DOHH2 (cell line): Measurements from ENCODE around the gene KCNG2.

ENCODE experiments used
- H3F3A ChIP-seq: fragments of 200-600 bp; sonication (generic), shearing (Covaris generic); 2 replicates; pipeline ENCODE4 v1.6.0; 2016; ENCODE audit warnings: antibody characterized with exemption, mild to moderate bottlenecking; ENCODE audit not compliant: control insufficient read depth, insufficient read depth
- H3K27ac ChIP-seq: fragments of 200-600 bp; sonication (generic); 2 replicates; pipeline ENCODE4 v1.5.1; 2014; ENCODE audit warnings: low read depth, mild to moderate bottlenecking, low read length, moderate library complexity
- H3K27me3 ChIP-seq: fragments of 200-600 bp; sonication (generic); 2 replicates; pipeline ENCODE4 v1.6.1; 2014; ENCODE audit warnings: mild to moderate bottlenecking, low read length, mixed read lengths; ENCODE audit not compliant: control insufficient read depth
- H3K36me3 ChIP-seq: fragments of 200-600 bp; sonication (generic); 2 replicates; pipeline ENCODE4 v1.6.1; 2014; ENCODE audit warnings: mild to moderate bottlenecking, low read length, moderate library complexity, mixed read lengths; ENCODE audit not compliant: control insufficient read depth
- H3K4me1 ChIP-seq: fragments of 200-600 bp; sonication (generic); 2 replicates; pipeline ENCODE4 v1.6.1; 2014; ENCODE audit warnings: mild to moderate bottlenecking, low read length, mixed read lengths; ENCODE audit not compliant: control insufficient read depth
- H3K4me2 ChIP-seq: fragments of 200-600 bp; sonication (generic); 2 replicates; pipeline ENCODE4 v1.6.0; 2014; ENCODE audit warnings: mild to moderate bottlenecking, low read length, moderate library complexity
- H3K4me3 ChIP-seq: fragments of 200-600 bp; sonication (generic); 2 replicates; pipeline ENCODE4 v1.5.1; 2014; ENCODE audit warnings: mild to moderate bottlenecking, low read length, mixed read lengths
- H3K79me2 ChIP-seq: fragments of 200-600 bp; sonication (generic); 2 replicates; pipeline ENCODE4 v1.6.1; 2014; ENCODE audit warnings: mild to moderate bottlenecking, low read length, mixed read lengths; ENCODE audit not compliant: control insufficient read depth
- H3K9me2 ChIP-seq: fragments of 200-600 bp; sonication (generic); replicated peaks from 2 replicates; pipeline ENCODE4 v1.6.1; 2014; ENCODE audit warnings: mild to moderate bottlenecking, low read length, mixed read lengths; ENCODE audit not compliant: control insufficient read depth
- H3K9me3 ChIP-seq: fragments of 200-600 bp; sonication (generic); 2 replicates; pipeline ENCODE4 v1.6.1; 2014; ENCODE audit warnings: antibody characterized with exemption, low read length, mixed read lengths; ENCODE audit not compliant: control insufficient read depth, insufficient read depth
- H4K20me1 ChIP-seq: fragments of 200-600 bp; sonication (generic); 2 replicates; pipeline ENCODE4 v1.6.0; 2014; ENCODE audit warnings: low read depth, mild to moderate bottlenecking, antibody characterized with exemption, low read length, moderate library complexity; ENCODE audit not compliant: control insufficient read depth, insufficient read depth
- CTCF ChIP-seq: fragments of 200-600 bp; sonication (generic); IDR thresholded peaks from one replicate; pipeline ENCODE4 v1.5.1; 2014; ENCODE audit warnings: antibody characterized with exemption, mild to moderate bottlenecking, low read depth, low read length; ENCODE audit not compliant: poor library complexity, severe bottlenecking
- EZH2phosphoT487 ChIP-seq: fragments of 200-600 bp; sonication (generic); IDR thresholded peaks from 2 replicates; pipeline ENCODE4 v1.6.1; 2017; ENCODE audit warnings: borderline replicate concordance, mild to moderate bottlenecking, antibody characterized with exemption, low read length, moderate library complexity, mixed read lengths

Gene KCNG2

GRCh38 chr18:79871026-79871390 lies 73.3 kb downstream of the KCNG2 start:
- no peaks in the 10 kb centered on the region for H4K20me1 ChIP-seq
- no peak overlapping the region for H3K27ac ChIP-seq
- no peaks in the 10 kb centered on the region for H3K79me2 ChIP-seq
- no peak overlapping the region for H3K4me2 ChIP-seq
- no peaks in the 10 kb centered on the region for H3F3A ChIP-seq
- H3K9me3 ChIP-seq = no peaks in the 10 kb centered on the region
- H3K4me1 ChIP-seq = no peaks in the 10 kb centered on the region
- H3K27me3 ChIP-seq = no peaks in the 10 kb centered on the region
- TF ChIP-seq EZH2phosphoT487 = no peak
- H3K4me3 ChIP-seq = no peak overlapping the region
- H3K9me2 ChIP-seq = no peaks in the 10 kb centered on the region
- no peaks in the 10 kb centered on the region for H3K36me3 ChIP-seq

- H3K9me3 ChIP-seq = no peaks in the 10 kb centered on the region
- no peaks in the 10 kb centered on the region for H4K20me1 ChIP-seq
- no peak overlapping the region for H3K4me2 ChIP-seq
- H3K27me3 ChIP-seq = no peaks in the 10 kb centered on the region
- no peaks in the 10 kb centered on the region for H3K9me2 ChIP-seq
- H3K4me3 ChIP-seq = no peak overlapping the region
- H3K4me1 ChIP-seq = no peaks in the 10 kb centered on the region
- no peaks in the 10 kb centered on the region for H3K36me3 ChIP-seq
- no peak overlapping the region for H3K27ac ChIP-seq
- no peaks in the 10 kb centered on the region for H3K79me2 ChIP-seq
- H3F3A ChIP-seq = no peaks in the 10 kb centered on the region
- no peak for TF ChIP-seq EZH2phosphoT487
- TF ChIP-seq CTCF = no peak
Measured at GRCh38 chr18:79871481-79872091, 73.8 kb downstream of the KCNG2 start.

GRCh38 chr18:79872527-79873444 lies 75.0 kb downstream of the KCNG2 start:
- Histone ChIP-seq H3K36me3 (no peaks in the 10 kb centered on the region), H3K9me2 (no peaks in the 10 kb centered on the region), H3K27ac (no peak overlapping the region), H4K20me1 (no peaks in the 10 kb centered on the region), H3F3A (no peaks in the 10 kb centered on the region), H3K4me3 (no peak overlapping the region), H3K4me1 (no peaks in the 10 kb centered on the region), H3K27me3 (no peaks in the 10 kb centered on the region), H3K4me2 (no peak overlapping the region), H3K9me3 (no peaks in the 10 kb centered on the region), H3K79me2 (no peaks in the 10 kb centered on the region)
- no peak for TF ChIP-seq EZH2phosphoT487
- TF ChIP-seq CTCF = no peak
